ENCODE results near the gene TCEA3. TPM values are rescaled to one million over a fixed set of nuclear protein-coding genes. Genes with fewer than 3 reads are reported as not detected.
A peak's percentile ranks its signal among the peaks of the same experiment; 100 is the strongest.

The TCEA3 gene
- total and polyA plus RNA-seq, 10 of the 15 experiments (the other 5 are each of a cell fraction or from before 2014, with no cell fraction given): 0.06 to 0.23 (median 0.08) TPM; not detected in 7

GRCh38 chr1:23368562-23369334 is 55.8 kb downstream of the TCEA3 start (continued):
- TF ChIP-seq, protein P1, sequence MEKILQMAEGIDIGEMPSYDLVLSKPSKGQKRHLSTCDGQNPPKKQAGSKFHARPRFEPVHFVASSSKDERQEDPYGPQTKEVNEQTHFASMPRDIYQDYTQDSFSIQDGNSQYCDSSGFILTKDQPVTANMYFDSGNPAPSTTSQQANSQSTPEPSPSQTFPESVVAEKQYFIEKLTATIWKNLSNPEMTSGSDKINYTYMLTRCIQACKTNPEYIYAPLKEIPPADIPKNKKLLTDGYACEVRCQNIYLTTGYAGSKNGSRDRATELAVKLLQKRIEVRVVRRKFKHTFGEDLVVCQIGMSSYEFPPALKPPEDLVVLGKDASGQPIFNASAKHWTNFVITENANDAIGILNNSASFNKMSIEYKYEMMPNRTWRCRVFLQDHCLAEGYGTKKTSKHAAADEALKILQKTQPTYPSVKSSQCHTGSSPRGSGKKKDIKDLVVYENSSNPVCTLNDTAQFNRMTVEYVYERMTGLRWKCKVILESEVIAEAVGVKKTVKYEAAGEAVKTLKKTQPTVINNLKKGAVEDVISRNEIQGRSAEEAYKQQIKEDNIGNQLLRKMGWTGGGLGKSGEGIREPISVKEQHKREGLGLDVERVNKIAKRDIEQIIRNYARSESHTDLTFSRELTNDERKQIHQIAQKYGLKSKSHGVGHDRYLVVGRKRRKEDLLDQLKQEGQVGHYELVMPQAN (conservative IDR thresholded peaks at IDR 0.05): peak; percentile 68
- TF ChIP-seq, protein P2, sequence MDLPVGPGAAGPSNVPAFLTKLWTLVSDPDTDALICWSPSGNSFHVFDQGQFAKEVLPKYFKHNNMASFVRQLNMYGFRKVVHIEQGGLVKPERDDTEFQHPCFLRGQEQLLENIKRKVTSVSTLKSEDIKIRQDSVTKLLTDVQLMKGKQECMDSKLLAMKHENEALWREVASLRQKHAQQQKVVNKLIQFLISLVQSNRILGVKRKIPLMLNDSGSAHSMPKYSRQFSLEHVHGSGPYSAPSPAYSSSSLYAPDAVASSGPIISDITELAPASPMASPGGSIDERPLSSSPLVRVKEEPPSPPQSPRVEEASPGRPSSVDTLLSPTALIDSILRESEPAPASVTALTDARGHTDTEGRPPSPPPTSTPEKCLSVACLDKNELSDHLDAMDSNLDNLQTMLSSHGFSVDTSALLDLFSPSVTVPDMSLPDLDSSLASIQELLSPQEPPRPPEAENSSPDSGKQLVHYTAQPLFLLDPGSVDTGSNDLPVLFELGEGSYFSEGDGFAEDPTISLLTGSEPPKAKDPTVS (IDR thresholded peaks at IDR 0.05; ENCODE audit: low read depth, low read length): 0 out of 2 replicates have a peak, but pooled peaks have one; percentile 19
- peak; percentile 38 for TF ChIP-seq KLF5 (IDR thresholded peaks at IDR 0.05; ENCODE audit: partially characterized antibody)
- no peak for TF ChIP-seq FOXM1 (IDR thresholded peaks at IDR 0.05; ENCODE audit: low read depth, low read length)
- TF ChIP-seq SMC3 (IDR thresholded peaks at IDR 0.05; ENCODE audit: borderline replicate concordance, low read length): 0 out of 2 replicates have a peak, but pooled peaks have one; percentile 7
- peak; percentile 93 for TF ChIP-seq SIX5 (IDR thresholded peaks at IDR 0.05; ENCODE audit: low read depth, low read length, severe bottlenecking)
- TF ChIP-seq, protein P3, sequence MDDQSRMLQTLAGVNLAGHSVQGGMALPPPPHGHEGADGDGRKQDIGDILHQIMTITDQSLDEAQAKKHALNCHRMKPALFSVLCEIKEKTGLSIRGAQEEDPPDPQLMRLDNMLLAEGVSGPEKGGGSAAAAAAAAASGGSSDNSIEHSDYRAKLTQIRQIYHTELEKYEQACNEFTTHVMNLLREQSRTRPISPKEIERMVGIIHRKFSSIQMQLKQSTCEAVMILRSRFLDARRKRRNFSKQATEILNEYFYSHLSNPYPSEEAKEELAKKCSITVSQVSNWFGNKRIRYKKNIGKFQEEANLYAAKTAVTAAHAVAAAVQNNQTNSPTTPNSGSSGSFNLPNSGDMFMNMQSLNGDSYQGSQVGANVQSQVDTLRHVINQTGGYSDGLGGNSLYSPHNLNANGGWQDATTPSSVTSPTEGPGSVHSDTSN (IDR thresholded peaks at IDR 0.05; ENCODE audit: insufficient replicate concordance, low read depth, low read length): no peak
- peak; percentile 6 for TF ChIP-seq CUX1 (IDR thresholded peaks at IDR 0.05; ENCODE audit: insufficient replicate concordance, low read depth, low read length)
- no peak for TF ChIP-seq HDAC6 (IDR thresholded peaks at IDR 0.05; ENCODE audit: unreplicated experiment)
- peak; percentile 78 for TF ChIP-seq RUNX3 (IDR thresholded peaks at IDR 0.05; ENCODE audit: low read length)
- TF ChIP-seq ESRRA (IDR thresholded peaks at IDR 0.05; ENCODE audit: low read length): 0 out of 2 replicates have a peak, but pooled peaks have one; percentile 33
- TF ChIP-seq, protein P4, sequence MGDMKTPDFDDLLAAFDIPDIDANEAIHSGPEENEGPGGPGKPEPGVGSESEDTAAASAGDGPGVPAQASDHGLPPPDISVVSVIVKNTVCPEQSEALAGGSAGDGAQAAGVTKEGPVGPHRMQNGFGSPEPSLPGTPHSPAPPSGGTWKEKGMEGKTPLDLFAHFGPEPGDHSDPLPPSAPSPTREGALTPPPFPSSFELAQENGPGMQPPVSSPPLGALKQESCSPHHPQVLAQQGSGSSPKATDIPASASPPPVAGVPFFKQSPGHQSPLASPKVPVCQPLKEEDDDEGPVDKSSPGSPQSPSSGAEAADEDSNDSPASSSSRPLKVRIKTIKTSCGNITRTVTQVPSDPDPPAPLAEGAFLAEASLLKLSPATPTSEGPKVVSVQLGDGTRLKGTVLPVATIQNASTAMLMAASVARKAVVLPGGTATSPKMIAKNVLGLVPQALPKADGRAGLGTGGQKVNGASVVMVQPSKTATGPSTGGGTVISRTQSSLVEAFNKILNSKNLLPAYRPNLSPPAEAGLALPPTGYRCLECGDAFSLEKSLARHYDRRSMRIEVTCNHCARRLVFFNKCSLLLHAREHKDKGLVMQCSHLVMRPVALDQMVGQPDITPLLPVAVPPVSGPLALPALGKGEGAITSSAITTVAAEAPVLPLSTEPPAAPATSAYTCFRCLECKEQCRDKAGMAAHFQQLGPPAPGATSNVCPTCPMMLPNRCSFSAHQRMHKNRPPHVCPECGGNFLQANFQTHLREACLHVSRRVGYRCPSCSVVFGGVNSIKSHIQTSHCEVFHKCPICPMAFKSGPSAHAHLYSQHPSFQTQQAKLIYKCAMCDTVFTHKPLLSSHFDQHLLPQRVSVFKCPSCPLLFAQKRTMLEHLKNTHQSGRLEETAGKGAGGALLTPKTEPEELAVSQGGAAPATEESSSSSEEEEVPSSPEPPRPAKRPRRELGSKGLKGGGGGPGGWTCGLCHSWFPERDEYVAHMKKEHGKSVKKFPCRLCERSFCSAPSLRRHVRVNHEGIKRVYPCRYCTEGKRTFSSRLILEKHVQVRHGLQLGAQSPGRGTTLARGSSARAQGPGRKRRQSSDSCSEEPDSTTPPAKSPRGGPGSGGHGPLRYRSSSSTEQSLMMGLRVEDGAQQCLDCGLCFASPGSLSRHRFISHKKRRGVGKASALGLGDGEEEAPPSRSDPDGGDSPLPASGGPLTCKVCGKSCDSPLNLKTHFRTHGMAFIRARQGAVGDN (IDR thresholded peaks at IDR 0.05): no peak; the same call in 1 of the 2 replicates
- TF ChIP-seq MEF2B (IDR thresholded peaks at IDR 0.05; ENCODE audit: partially characterized antibody, poor library complexity, severe bottlenecking): peak; percentile 86
